ENCODE measurements around the gene PDZD7. TPM values are rescaled to one million over a fixed set of nuclear protein-coding genes. Genes with fewer than 3 reads are reported as not detected.

PDZD7 gene
- total and polyA plus RNA-seq, 2 donors (not counting 3 experiments of a cell fraction or from before 2014, with no cell fraction given): 0.41 to 1.6 TPM

GRCh38 chr10:101005869-101006567 is 24.9 kb downstream of the PDZD7 start:
- Histone ChIP-seq H3K27me3 (ENCODE audit: control insufficient read depth in 2 of 2, insufficient read depth in 2 of 2, low read length in 2 of 2) (no peaks in the 10 kb centered on the region), H2AFZ (ENCODE audit: low read depth, low read length) (no peak overlapping the region), H3K79me2 (ENCODE audit: control insufficient read depth, insufficient read depth, low read length) (peaks cover 21% of the 10 kb centered on the region), H3K4me3 (replicated peaks in 1 of 3; ENCODE audit: insufficient read depth in 1 of 3, low read depth in 1 of 3, low read length in 3 of 3) (no peak overlapping the region), H3K9ac (replicated peaks; ENCODE audit: extremely low read depth, insufficient read depth, low read length) (no peak overlapping the region), H4K20me1 (replicated peaks; ENCODE audit: control insufficient read depth, extremely low read depth, insufficient read depth, low read length) (no peaks in the 10 kb centered on the region), H3K4me2 (ENCODE audit: insufficient read depth, low read length) (no peak overlapping the region), H3K27ac (ENCODE audit: insufficient read depth, low read depth, low read length) (no peak overlapping the region), H3K36me3 (ENCODE audit: control insufficient read depth in 2 of 2, extremely low read depth in 1 of 2, insufficient read depth in 2 of 2, low read length in 2 of 2) (peaks cover 15 to 33% of the 10 kb centered on the region in 2 experiments), H3K9me3 (replicated peaks; ENCODE audit: control insufficient read depth, insufficient read depth, low read length) (no peaks in the 10 kb centered on the region), H3K9me1 (replicated peaks; ENCODE audit: control insufficient read depth, extremely low read depth, insufficient read depth, low read length) (no peaks in the 10 kb centered on the region), H3K4me1 (ENCODE audit: control insufficient read depth, extremely low read depth, insufficient read depth, low read length) (peaks cover 10% of the 10 kb centered on the region)
- ChIA-PET CTCF (interaction anchor here (1.0 to 8.8 kb wide), 2 partner anchors 10 to 11 kb away, joined by 4 to 92 read pairs; no protein-coding TSS in a partner anchor), POLR2A (no interaction called here)
- no peak for FAIRE-seq
- DNase-seq (ENCODE audit: low read depth, low spot score): no peak
- dilution Hi-C loops (cut with MboI; ENCODE audit: extremely low pct_ligation_motif_present, low sequenced_read_pairs): no loop called here
- TF ChIP-seq GATA2 (IDR thresholded peaks at IDR 0.05; ENCODE audit: insufficient read depth, insufficient read length, low read depth, low read length) (no peak), MYC (IDR thresholded peaks at IDR 0.05; ENCODE audit: low read depth, low read length) (no peak), FOS (IDR thresholded peaks at IDR 0.05; ENCODE audit: borderline replicate concordance, insufficient read depth, low read length) (no peak), POLR2A (IDR thresholded peaks at IDR 0.05; ENCODE audit: low read depth, low read length) (no peak), POLR2AphosphoS5 (IDR thresholded peaks at IDR 0.05; ENCODE audit: insufficient read depth, low read depth, low read length) (no peak), EZH2 (IDR thresholded peaks at IDR 0.05; ENCODE audit: borderline replicate concordance, low read depth, low read length, severe bottlenecking) (no peak), JUN (IDR thresholded peaks at IDR 0.05; ENCODE audit: borderline replicate concordance, insufficient read depth, insufficient read length, low read depth) (no peak)
- TF ChIP-seq, protein P1, sequence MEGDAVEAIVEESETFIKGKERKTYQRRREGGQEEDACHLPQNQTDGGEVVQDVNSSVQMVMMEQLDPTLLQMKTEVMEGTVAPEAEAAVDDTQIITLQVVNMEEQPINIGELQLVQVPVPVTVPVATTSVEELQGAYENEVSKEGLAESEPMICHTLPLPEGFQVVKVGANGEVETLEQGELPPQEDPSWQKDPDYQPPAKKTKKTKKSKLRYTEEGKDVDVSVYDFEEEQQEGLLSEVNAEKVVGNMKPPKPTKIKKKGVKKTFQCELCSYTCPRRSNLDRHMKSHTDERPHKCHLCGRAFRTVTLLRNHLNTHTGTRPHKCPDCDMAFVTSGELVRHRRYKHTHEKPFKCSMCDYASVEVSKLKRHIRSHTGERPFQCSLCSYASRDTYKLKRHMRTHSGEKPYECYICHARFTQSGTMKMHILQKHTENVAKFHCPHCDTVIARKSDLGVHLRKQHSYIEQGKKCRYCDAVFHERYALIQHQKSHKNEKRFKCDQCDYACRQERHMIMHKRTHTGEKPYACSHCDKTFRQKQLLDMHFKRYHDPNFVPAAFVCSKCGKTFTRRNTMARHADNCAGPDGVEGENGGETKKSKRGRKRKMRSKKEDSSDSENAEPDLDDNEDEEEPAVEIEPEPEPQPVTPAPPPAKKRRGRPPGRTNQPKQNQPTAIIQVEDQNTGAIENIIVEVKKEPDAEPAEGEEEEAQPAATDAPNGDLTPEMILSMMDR (IDR thresholded peaks at IDR 0.05; ENCODE audit: extremely low read depth in 1 of 2, insufficient read depth in 1 of 2, low read depth in 1 of 2, low read length in 2 of 2): no peak
- TF ChIP-seq, protein P2, sequence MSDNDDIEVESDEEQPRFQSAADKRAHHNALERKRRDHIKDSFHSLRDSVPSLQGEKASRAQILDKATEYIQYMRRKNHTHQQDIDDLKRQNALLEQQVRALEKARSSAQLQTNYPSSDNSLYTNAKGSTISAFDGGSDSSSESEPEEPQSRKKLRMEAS (IDR thresholded peaks at IDR 0.05; ENCODE audit: insufficient read depth, insufficient read length): no peak
- intact Hi-C loops (cut with micrococcal nuclease): no loop called here
- no TSS peak for BruUV-seq (replicated peaks)

Data from endothelial cell of umbilical vein (primary cell).